GM13976 (cell line): ENCODE results near the gene IL1RL1.

Source experiments
- DNase-seq: peaks from one replicate; pipeline ENCODE4 v3.0.0; 2012; ENCODE audit warnings: low spot score
- in situ Hi-C: fragments of 300-500 bp; cut with MboI; formaldehyde crosslinking; loops from one replicate; pipeline ENCODE4 v1.12.0; 2022; ENCODE audit warnings: low sequenced_read_pairs, mixed read lengths, inconsistent platforms; ENCODE audit not compliant: unreplicated experiment
- TF ChIP-seq, protein P1 (sequence below): IDR thresholded peaks from 2 replicates; pipeline ENCODE4 v1.5.1; 2012; ENCODE audit warnings: borderline replicate concordance, mild to moderate bottlenecking; ENCODE audit not compliant: insufficient read depth; ENCODE audit errors: extremely low read depth, missing control alignments, control extremely low read depth

Gene IL1RL1

GRCh38 chr2:102301867-102302362 lies 9.4 kb upstream of the IL1RL1 start:
- TF ChIP-seq, protein P1, sequence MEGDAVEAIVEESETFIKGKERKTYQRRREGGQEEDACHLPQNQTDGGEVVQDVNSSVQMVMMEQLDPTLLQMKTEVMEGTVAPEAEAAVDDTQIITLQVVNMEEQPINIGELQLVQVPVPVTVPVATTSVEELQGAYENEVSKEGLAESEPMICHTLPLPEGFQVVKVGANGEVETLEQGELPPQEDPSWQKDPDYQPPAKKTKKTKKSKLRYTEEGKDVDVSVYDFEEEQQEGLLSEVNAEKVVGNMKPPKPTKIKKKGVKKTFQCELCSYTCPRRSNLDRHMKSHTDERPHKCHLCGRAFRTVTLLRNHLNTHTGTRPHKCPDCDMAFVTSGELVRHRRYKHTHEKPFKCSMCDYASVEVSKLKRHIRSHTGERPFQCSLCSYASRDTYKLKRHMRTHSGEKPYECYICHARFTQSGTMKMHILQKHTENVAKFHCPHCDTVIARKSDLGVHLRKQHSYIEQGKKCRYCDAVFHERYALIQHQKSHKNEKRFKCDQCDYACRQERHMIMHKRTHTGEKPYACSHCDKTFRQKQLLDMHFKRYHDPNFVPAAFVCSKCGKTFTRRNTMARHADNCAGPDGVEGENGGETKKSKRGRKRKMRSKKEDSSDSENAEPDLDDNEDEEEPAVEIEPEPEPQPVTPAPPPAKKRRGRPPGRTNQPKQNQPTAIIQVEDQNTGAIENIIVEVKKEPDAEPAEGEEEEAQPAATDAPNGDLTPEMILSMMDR = peak; percentile 29
- peak; percentile 45 for DNase-seq
- in situ Hi-C loops = no loop called here

GRCh38 chr2:102302458-102302857 lies 8.9 kb upstream of the IL1RL1 start:
- in situ Hi-C loops = no loop called here
- TF ChIP-seq, protein P1 = no peak
- no peak for DNase-seq

GRCh38 chr2:102303589-102303988 lies 7.8 kb upstream of the IL1RL1 start:
- DNase-seq = no peak
- TF ChIP-seq, protein P1 = no peak
- in situ Hi-C loops = no loop called here

DNA sequence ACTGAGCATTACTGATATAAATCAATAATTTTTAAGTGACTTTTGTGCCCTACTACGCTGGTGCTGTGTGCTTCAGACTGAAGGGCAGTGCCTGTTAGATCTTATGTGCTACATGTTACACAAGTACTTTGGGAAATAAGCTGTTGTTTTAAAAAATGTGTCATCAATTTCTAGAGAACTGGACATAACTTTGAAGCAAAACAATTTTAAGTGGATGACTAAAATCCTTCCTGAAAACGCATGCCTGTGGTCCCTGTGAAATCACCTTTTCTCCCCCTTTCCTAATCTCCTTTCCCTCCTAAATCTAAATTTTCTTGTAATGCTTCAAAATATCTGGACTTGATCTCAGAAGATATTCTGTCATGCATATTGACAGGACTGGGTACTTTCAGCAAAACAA lies 7.1 kb upstream of the IL1RL1 start:
- TF ChIP-seq, protein P1 = no peak
- in situ Hi-C loops = no loop called here
- DNase-seq = no peak

DNA sequence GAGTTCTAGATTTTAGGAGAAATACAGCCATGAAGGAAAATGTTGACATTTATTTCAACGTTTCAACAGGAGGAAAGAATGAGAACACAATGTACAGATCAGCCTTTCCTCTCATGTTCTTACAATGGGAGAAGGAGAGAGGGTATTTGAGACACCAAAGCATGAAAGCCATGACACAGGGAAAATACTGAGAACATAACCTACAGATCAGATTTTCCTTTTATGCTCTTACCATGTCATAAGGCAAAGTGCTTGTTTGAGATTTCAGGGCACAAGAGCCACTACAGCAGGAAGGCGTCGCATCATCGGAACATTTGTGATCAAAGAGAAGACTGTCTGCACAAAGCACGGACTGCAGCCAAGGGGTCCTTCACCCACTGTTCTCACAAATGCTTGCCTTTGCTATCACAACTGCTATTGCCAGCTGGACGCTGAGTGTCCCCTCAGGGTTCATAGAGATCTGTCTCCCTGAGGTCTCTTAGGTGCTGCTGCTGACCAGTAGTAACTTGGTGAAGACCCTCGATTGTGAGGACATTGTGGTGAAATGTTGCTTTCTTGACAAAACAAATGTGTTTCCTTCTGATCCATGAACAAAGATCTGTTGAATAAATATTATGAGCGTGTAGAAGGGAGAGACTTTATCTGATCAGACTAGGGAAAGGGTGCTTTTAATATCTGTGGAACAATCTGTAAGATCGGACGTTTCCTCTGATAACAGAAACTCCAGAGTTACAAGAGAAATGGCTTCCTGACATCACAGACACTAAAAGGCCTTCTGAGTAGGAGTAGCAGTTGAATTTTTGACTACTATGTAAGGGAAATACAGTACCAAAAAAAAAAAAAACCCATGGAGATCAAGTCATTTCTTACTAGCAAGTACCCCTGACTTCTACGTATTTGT lies 6.4 kb upstream of the IL1RL1 start:
- TF ChIP-seq, protein P1 = no peak
- DNase-seq = no peak
- in situ Hi-C loops = no loop called here

DNA sequence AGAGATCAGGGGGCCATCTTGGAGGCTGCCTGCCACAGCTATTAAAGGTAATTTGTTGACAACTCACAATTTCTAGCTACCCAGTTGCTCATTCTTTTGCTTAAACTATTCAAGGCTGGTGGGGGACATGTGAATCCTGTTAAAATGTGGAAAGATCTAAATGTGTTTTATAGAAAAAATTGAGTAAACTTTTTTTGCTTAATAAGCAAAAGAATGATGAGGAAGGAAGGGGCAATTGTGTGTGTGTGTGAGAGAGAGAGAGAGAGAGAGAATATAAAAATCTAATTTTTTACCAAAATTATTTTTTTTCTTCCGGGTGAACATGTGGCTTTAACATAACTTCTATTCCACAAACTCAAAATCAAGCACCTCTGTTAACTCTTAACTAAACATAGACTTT lies 5.2 kb upstream of the IL1RL1 start:
- in situ Hi-C loops = no loop called here
- TF ChIP-seq, protein P1 = no peak
- no peak for DNase-seq

DNA sequence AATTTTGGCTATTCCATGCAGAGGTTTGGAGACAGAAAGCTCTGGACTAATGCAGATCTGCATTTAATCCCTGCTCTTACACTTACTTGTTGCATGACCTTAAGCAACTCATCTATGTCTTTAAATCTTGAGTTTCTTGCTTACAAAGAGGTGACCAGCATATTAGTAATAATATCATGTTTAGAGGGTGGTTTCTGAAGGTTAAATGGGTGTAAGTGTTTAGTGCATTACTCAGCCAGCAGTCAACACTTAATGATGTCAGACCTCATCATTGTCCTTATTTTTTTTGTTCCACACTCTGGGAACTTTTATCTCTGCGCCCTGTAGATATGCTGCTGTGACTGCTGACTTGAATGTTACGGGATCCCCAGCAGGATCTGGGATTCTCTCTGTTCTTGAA lies 1.7 kb downstream of the IL1RL1 start:
- DNase-seq = no peak
- TF ChIP-seq, protein P1 = no peak
- in situ Hi-C loops = no loop called here
